Astrocyte (in vitro differentiated cells and primary cell): ENCODE results near the gene MUC6. TPM values are rescaled to one million over a fixed set of nuclear protein-coding genes. Genes with fewer than 3 reads are reported as not detected.

Source experiments
- DNase-seq: peaks from one replicate; pipeline ENCODE4 v3.0.0-alpha.2; 2010; ENCODE audit warnings: low read depth
- FAIRE-seq: peaks from 2 replicates; lab custom pipeline; 2011; peaks lifted over from hg19 to GRCh38; lab: Jason Lieb, UNC
- H2AFZ ChIP-seq: 2 replicates; pipeline ENCODE4 v1.6.0; 2012; ENCODE audit warnings: low read depth, low read length, inconsistent platforms
- H3K27ac ChIP-seq: 2 replicates; pipeline ENCODE4 v1.5.1; 2011; ENCODE audit warnings: low read depth, low read length, inconsistent platforms
- H3K27me3 ChIP-seq: 2 replicates; pipeline ENCODE4 v1.6.0; 2011; ENCODE audit warnings: low read length, inconsistent platforms; ENCODE audit not compliant: insufficient read depth
- H3K36me3 ChIP-seq: 2 replicates; pipeline ENCODE4 v1.5.1; 2011; ENCODE audit warnings: low read length, inconsistent platforms; ENCODE audit not compliant: insufficient read depth
- H3K4me1 ChIP-seq: 2 replicates; pipeline ENCODE4 v1.5.1; 2011; ENCODE audit warnings: low read length, inconsistent platforms; ENCODE audit not compliant: insufficient read depth
- H3K4me2 ChIP-seq: 2 replicates; pipeline ENCODE4 v1.6.0; 2012; ENCODE audit warnings: low read length, inconsistent platforms
- H3K4me3 ChIP-seq: 2 replicates; pipeline ENCODE4 v1.5.1; 2011; ENCODE audit warnings: low read depth, mild to moderate bottlenecking, low read length, inconsistent platforms; ENCODE audit not compliant: insufficient read depth
- H3K79me2 ChIP-seq: 2 replicates; pipeline ENCODE4 v1.6.0; 2012; ENCODE audit warnings: mild to moderate bottlenecking, low read length, inconsistent platforms; ENCODE audit not compliant: insufficient read depth
- H3K9ac ChIP-seq: 2 replicates; pipeline ENCODE4 v1.6.0; 2012; ENCODE audit warnings: mild to moderate bottlenecking, low read length, inconsistent platforms
- H3K9me3 ChIP-seq: 2 replicates; pipeline ENCODE4 v1.5.1; 2012; ENCODE audit warnings: low read depth, mild to moderate bottlenecking, low read length, inconsistent platforms; ENCODE audit not compliant: insufficient read depth
- H4K20me1 ChIP-seq: 2 replicates; pipeline ENCODE4 v1.6.0; 2012; ENCODE audit warnings: low read length, inconsistent platforms; ENCODE audit not compliant: insufficient read depth
- H3K27ac Mint-ChIP-seq: one replicate; pipeline ENCODE4 v1.8.0; 2021; ENCODE audit warnings: mild to moderate bottlenecking, mixed read lengths; ENCODE audit not compliant: unreplicated experiment
- H3K27me3 Mint-ChIP-seq: one replicate; pipeline ENCODE4 v1.8.0; 2021; ENCODE audit warnings: low read depth, mixed read lengths; ENCODE audit not compliant: unreplicated experiment
- H3K36me3 Mint-ChIP-seq: one replicate; pipeline ENCODE4 v1.8.0; 2021; ENCODE audit warnings: low read depth, mixed read lengths; ENCODE audit not compliant: unreplicated experiment
- H3K4me1 Mint-ChIP-seq: one replicate; pipeline ENCODE4 v1.8.0; 2021; ENCODE audit warnings: low read depth, mixed read lengths; ENCODE audit not compliant: unreplicated experiment
- H3K4me3 Mint-ChIP-seq: one replicate; pipeline ENCODE4 v1.8.0; 2021; ENCODE audit warnings: mild to moderate bottlenecking, moderate library complexity, mixed read lengths; ENCODE audit not compliant: unreplicated experiment
- H3K9me3 Mint-ChIP-seq: one replicate; pipeline ENCODE4 v1.8.0; 2021; ENCODE audit warnings: mild to moderate bottlenecking, mixed read lengths; ENCODE audit not compliant: unreplicated experiment
- EZH2 ChIP-seq: IDR thresholded peaks from 2 replicates; pipeline ENCODE4 v1.6.1; 2012; ENCODE audit warnings: mild to moderate bottlenecking, low read length, inconsistent platforms; ENCODE audit not compliant: insufficient read depth
- total RNA-seq: library from RNA; stranded (reverse); gene quantifications from 2 replicates; pipeline ENCODE4 v1.2.1, GENCODE V29; 2021
- TF ChIP-seq, protein P1 (sequence below): IDR thresholded peaks from 2 replicates; pipeline ENCODE4 v1.5.1; 2011; ENCODE audit warnings: low read depth, mild to moderate bottlenecking, inconsistent platforms, low read length, moderate library complexity; ENCODE audit not compliant: insufficient read depth

Gene MUC6
- total RNA-seq, 1 donor from 2014 or later: not detected

DNA sequence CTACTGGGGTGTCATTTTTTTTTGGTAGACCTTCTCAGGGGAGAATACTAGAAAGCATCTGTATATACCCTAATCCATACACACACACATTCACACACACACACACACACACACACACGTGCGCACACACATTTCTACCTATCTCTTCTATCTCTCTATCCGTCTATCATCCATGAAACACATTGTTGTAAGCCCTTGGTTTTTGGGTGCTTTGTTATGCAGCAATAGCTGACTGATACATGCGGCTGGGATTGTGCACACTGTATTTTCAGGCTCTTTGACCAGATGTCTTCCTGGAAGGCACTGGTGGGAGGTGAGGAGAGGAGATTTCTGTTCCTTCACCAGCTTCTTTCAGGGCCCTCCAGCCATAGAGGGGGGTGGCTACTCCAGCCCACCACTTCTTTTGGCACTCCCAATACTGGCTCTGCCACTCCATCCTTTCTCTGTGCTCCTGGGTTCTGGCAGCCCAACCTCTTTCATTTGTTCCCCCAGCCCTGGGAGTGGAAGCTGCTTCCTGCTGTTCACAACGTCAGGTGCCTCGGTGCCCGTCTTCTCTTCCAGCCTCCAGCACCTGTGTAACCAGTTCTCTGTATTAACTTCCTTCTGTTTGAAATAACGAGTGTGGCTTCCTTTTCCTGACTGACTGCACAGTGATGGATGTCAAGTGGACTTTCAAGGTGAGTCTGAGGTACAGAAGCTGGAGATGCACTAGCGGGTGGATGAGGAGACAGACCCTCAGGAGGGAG lies 25.7 kb upstream of the MUC6 start:
- Histone ChIP-seq H3K79me2 (no peaks in the 10 kb centered on the region), H3K9me3 (peaks cover 9% of the 10 kb centered on the region), H3K36me3 (no peaks in the 10 kb centered on the region), H3K9ac (no peak overlapping the region), H3K27me3 (peaks cover 4% of the 10 kb centered on the region), H3K4me3 (no peak overlapping the region), H4K20me1 (no peaks in the 10 kb centered on the region), H3K4me1 (peaks cover 15% of the 10 kb centered on the region), H3K4me2 (no peak overlapping the region), H2AFZ (no peak overlapping the region), H3K27ac (no peak overlapping the region)
- Mint-ChIP-seq H3K9me3 (peaks cover 15% of the 10 kb centered on the region), H3K27me3 (peaks cover 22% of the 10 kb centered on the region), H3K27ac (no peak overlapping the region), H3K4me1 (peaks cover 6% of the 10 kb centered on the region), H3K4me3 (no peak overlapping the region), H3K36me3 (peaks cover 2% of the 10 kb centered on the region)
- no peak for TF ChIP-seq EZH2
- TF ChIP-seq, protein P1, sequence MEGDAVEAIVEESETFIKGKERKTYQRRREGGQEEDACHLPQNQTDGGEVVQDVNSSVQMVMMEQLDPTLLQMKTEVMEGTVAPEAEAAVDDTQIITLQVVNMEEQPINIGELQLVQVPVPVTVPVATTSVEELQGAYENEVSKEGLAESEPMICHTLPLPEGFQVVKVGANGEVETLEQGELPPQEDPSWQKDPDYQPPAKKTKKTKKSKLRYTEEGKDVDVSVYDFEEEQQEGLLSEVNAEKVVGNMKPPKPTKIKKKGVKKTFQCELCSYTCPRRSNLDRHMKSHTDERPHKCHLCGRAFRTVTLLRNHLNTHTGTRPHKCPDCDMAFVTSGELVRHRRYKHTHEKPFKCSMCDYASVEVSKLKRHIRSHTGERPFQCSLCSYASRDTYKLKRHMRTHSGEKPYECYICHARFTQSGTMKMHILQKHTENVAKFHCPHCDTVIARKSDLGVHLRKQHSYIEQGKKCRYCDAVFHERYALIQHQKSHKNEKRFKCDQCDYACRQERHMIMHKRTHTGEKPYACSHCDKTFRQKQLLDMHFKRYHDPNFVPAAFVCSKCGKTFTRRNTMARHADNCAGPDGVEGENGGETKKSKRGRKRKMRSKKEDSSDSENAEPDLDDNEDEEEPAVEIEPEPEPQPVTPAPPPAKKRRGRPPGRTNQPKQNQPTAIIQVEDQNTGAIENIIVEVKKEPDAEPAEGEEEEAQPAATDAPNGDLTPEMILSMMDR: no peak
- no peak for DNase-seq
- FAIRE-seq: no peak

- H3K27ac Mint-ChIP-seq: peak overlapping the region; percentile 69
- peak overlapping the region; percentile 76 for H3K4me2 ChIP-seq
- peaks cover 9% of the 10 kb centered on the region for H3K9me3 ChIP-seq
- H3K27me3 Mint-ChIP-seq: peaks cover 26% of the 10 kb centered on the region
- H3K36me3 Mint-ChIP-seq: peaks cover 2% of the 10 kb centered on the region
- peak overlapping the region; percentile 22 for H3K4me3 ChIP-seq
- no peaks in the 10 kb centered on the region for H3K79me2 ChIP-seq
- peak overlapping the region; percentile 33 for H3K9ac ChIP-seq
- DNase-seq: peak; percentile 75
- H3K4me3 Mint-ChIP-seq: no peak overlapping the region
- peaks cover 15% of the 10 kb centered on the region for H3K9me3 Mint-ChIP-seq
- peak overlapping the region; percentile 37 for H3K27ac ChIP-seq
- H3K4me1 Mint-ChIP-seq: peaks cover 6% of the 10 kb centered on the region
- TF ChIP-seq, protein P1: no peak
- TF ChIP-seq EZH2: no peak
- no peaks in the 10 kb centered on the region for H3K36me3 ChIP-seq
- H2AFZ ChIP-seq: peak overlapping the region; percentile 49
- H3K27me3 ChIP-seq: peaks cover 2% of the 10 kb centered on the region
- H3K4me1 ChIP-seq: peaks cover 15% of the 10 kb centered on the region
- no peaks in the 10 kb centered on the region for H4K20me1 ChIP-seq
- FAIRE-seq: no peak
Measured at GRCh38 chr11:1060852-1061616, 24.5 kb upstream of the MUC6 start.

DNA sequence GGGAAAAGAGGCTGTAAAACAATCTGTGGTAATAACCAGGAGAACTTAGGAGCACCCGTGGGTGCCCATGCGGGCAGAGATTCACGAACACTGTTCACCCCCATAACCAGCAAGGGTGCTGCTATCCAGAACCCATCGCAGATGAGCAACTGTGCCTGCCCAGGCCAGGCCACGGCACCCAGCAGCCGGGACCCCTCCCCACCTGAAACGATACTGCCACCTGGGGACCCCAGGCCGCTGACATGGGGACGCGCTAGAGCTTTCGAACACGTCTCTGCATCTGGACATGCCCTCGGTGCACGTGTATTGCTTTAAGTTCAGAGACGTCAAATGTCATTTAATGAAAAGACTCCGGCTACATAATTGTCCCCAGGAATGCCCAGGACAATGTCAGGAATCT lies 23.9 kb upstream of the MUC6 start:
- no peaks in the 10 kb centered on the region for H3K36me3 ChIP-seq
- peak overlapping the region; percentile 49 for H2AFZ ChIP-seq
- Mint-ChIP-seq H3K4me1 (peaks cover 6% of the 10 kb centered on the region), H3K4me3 (no peak overlapping the region), H3K27me3 (peaks cover 24% of the 10 kb centered on the region), H3K36me3 (peaks cover 2% of the 10 kb centered on the region), H3K9me3 (peaks cover 15% of the 10 kb centered on the region), H3K27ac (peak overlapping the region; percentile 69)
- peak overlapping the region; percentile 76 for H3K4me2 ChIP-seq
- H3K27me3 ChIP-seq: no peaks in the 10 kb centered on the region
- TF ChIP-seq, protein P1: no peak
- TF ChIP-seq EZH2: no peak
- no peaks in the 10 kb centered on the region for H4K20me1 ChIP-seq
- no peaks in the 10 kb centered on the region for H3K79me2 ChIP-seq
- DNase-seq (no peak), FAIRE-seq (no peak)
- H3K27ac ChIP-seq: no peak overlapping the region
- H3K9ac ChIP-seq: peak overlapping the region; percentile 33
- no peak overlapping the region for H3K4me3 ChIP-seq
- peaks cover 9% of the 10 kb centered on the region for H3K9me3 ChIP-seq
- peaks cover 15% of the 10 kb centered on the region for H3K4me1 ChIP-seq
